Activated naive CD8-positive, alpha-beta T cell treated with anti-CD3 and anti-CD28 coated beads for 36 hours (primary cell): ENCODE measurements around the gene ATF1. TPM values are rescaled to one million over a fixed set of nuclear protein-coding genes. Genes with fewer than 3 reads are reported as not detected.

ENCODE experiments used
- DNase-seq: peaks from one replicate; pipeline ENCODE4 v3.0.0; 2021
- H3K27ac Mint-ChIP-seq: one replicate; pipeline ENCODE4 v1.8.0; 2022; ENCODE audit warnings: mild to moderate bottlenecking, moderate library complexity, mixed read lengths
- H3K27me3 Mint-ChIP-seq: one replicate; pipeline ENCODE4 v1.8.0; 2022; ENCODE audit warnings: mild to moderate bottlenecking, mixed read lengths
- H3K36me3 Mint-ChIP-seq: one replicate; pipeline ENCODE4 v1.8.0; 2021; ENCODE audit warnings: mild to moderate bottlenecking, mixed read lengths
- H3K4me1 Mint-ChIP-seq: one replicate; pipeline ENCODE4 v1.8.0; 2021; ENCODE audit warnings: mixed read lengths
- H3K4me3 Mint-ChIP-seq: one replicate; pipeline ENCODE4 v1.8.0; 2022; ENCODE audit warnings: mild to moderate bottlenecking, moderate library complexity, mixed read lengths
- H3K9me3 Mint-ChIP-seq: one replicate; pipeline ENCODE4 v1.8.0; 2022; ENCODE audit warnings: mixed read lengths
- total RNA-seq, 2 experiments: library from RNA; stranded (reverse); gene quantifications; one replicate each; pipeline ENCODE4 v1.2.3, GENCODE V29; 2021

The ATF1 gene
- total RNA-seq = 10 to 100 TPM; 57.4 to 58.5 TPM

DNA sequence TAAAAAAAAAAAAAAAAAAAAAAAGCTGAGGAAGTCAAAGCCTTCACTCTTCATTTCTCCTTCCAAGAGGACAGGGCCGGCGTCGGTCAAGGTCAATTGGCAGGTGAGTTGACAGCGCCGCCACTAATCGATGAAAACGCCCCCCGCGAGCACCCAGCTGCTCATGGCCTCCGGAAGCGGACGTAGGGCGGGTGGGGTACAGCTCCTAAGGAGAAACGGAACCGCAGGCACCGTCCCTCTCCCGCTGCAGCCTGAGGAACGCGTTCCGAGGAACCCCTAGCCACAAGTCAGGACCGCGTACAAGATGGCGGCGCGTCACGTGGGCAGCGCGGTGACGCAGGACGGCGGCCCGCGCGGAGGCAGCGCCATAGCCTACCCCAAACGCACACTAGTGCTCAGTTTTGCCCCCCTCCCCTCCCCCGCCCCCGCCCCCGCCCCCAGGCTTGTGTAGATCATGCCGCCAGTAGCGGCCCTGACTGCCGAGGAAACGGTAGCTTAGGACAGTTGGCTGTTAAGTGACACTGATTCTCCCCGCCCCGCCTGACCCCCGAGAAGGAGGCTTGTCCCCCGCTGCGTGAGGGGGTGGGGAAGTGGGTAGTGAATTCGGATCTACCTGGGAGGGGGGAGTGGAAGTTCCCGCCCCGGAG, at the start of gene ATF1:
ATF1 (plus strand) TSS at position 463 of the 647 bp plus-strand sequence. CDS start 16,045 bp downstream, outside the sequence.
- Mint-ChIP-seq H3K27ac (peak within 1 kb of the TSS; percentile 98), H3K4me1 (peaks cover 25% of the 10 kb centered on the region), H3K4me3 (peak within 1 kb of the TSS; percentile 94), H3K36me3 (peaks cover 15% of the 10 kb centered on the region), H3K27me3 (no peaks in the 10 kb centered on the region), H3K9me3 (peaks cover 4% of the 10 kb centered on the region)
- peak; percentile 92 for DNase-seq

DNA sequence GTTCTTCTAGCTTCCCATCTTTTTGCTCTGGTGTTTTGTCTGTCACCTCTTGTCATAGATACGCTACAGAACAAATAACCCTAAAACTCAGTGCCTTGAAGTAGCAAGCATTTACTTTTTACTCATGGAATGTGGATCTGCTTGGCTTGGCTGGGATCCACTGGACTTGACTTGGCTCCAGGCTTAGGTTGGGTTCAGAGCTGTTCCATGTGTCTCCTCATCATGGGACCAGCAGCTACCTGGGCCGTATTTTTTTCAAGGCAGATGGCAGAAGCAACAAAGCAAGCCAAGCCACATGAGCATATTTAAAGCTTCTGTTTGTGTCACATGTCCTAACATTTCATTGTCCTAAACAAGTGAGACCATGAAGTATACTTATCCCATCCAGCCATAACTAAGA, 48.7 kb upstream of the ATF1 start:
- Mint-ChIP-seq H3K4me1 (no peaks in the 10 kb centered on the region), H3K27me3 (no peaks in the 10 kb centered on the region), H3K4me3 (no peak overlapping the region), H3K36me3 (peaks cover 3% of the 10 kb centered on the region), H3K9me3 (no peaks in the 10 kb centered on the region), H3K27ac (no peak overlapping the region)
- no peak for DNase-seq

DNA sequence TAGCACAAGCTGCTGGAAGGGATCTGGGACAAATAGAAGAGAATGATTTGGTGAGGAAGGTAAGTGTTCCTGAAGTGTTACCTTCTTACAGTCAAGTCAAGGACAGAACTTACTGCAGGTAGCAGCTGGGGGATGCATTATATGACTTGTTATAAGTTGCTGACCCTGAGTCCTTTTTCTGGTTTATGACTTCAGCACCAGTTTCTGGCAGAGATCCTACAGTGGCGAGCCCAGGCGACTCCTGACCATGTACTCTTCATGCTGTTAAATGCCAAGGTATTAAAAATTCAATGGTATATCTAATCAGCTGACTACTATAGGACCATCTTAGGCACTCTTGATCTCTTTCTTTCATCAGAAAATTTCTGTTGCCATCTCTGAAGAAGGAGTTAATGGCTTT, 45.1 kb upstream of the ATF1 start:
- Mint-ChIP-seq H3K27ac (no peak overlapping the region), H3K4me1 (peaks cover 4% of the 10 kb centered on the region), H3K4me3 (no peak overlapping the region), H3K36me3 (peaks cover 8% of the 10 kb centered on the region), H3K9me3 (no peaks in the 10 kb centered on the region), H3K27me3 (no peaks in the 10 kb centered on the region)
- no peak for DNase-seq

DNA sequence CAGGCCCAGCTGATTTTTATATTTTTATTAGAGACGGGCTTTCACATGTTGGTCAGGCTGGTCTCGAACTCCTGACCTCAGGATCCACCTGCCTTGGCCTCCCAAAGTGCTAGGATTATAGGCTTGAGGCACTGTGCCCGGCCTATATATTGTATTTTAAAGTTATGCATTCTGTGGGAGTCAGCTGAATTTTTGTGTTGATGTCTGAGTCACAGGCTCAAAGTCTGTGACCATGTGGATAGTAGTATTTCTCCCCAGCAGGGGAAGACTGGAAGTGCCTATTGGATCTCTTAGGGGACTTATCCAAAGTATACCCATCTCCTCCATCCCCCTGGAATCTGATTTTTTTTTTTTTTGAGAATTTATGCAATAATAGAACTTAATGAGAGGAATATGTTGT, 43.8 kb upstream of the ATF1 start:
- peaks cover 4% of the 10 kb centered on the region for H3K4me1 Mint-ChIP-seq
- H3K27ac Mint-ChIP-seq = no peak overlapping the region
- H3K4me3 Mint-ChIP-seq = no peak overlapping the region
- H3K9me3 Mint-ChIP-seq = no peaks in the 10 kb centered on the region
- DNase-seq = no peak
- peaks cover 10% of the 10 kb centered on the region for H3K36me3 Mint-ChIP-seq
- H3K27me3 Mint-ChIP-seq = no peaks in the 10 kb centered on the region

DNA sequence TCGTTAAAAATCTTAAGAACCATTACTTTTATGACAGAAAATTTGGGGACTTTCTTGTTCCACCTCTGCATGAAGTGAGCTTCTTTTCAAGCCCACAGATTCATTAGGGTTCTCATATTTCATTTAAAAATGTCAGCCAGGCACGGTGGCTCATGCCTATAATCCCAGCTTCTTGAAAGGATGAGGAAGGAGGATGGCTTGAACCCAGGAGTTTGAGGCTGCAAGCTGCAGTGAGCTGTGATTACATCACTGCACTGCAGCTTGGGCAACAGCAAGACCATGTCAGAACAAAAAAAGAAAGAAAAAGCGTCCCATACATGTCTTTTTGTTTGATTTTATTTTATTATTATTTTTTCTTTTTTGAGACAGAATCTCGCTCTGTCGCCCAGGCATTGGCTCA, 43.4 kb upstream of the ATF1 start:
- Mint-ChIP-seq H3K4me3 (no peak overlapping the region), H3K27ac (no peak overlapping the region), H3K9me3 (no peaks in the 10 kb centered on the region), H3K4me1 (peaks cover 4% of the 10 kb centered on the region), H3K36me3 (peaks cover 10% of the 10 kb centered on the region), H3K27me3 (no peaks in the 10 kb centered on the region)
- DNase-seq = no peak

DNA sequence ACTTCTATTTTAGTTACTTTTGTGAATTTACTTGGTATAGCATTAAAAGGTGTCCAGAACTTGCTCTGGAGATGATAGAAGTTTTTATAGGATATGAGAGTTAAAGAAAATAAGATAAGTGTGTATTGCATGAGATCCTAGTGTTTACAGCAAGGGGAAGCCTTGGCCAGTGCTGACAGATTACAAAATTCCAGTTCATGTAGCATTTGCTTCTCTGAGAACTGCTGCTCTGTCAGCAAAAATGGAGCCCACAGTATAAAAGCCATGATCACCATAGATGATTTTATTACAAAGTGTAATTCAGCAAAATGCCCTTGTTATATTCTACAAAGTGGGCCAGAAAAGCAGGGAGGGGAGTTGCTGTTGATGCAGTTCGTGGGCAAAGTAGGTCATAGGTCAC, 40.0 kb upstream of the ATF1 start:
- no peaks in the 10 kb centered on the region for H3K9me3 Mint-ChIP-seq
- no peaks in the 10 kb centered on the region for H3K27me3 Mint-ChIP-seq
- DNase-seq = no peak

DNA sequence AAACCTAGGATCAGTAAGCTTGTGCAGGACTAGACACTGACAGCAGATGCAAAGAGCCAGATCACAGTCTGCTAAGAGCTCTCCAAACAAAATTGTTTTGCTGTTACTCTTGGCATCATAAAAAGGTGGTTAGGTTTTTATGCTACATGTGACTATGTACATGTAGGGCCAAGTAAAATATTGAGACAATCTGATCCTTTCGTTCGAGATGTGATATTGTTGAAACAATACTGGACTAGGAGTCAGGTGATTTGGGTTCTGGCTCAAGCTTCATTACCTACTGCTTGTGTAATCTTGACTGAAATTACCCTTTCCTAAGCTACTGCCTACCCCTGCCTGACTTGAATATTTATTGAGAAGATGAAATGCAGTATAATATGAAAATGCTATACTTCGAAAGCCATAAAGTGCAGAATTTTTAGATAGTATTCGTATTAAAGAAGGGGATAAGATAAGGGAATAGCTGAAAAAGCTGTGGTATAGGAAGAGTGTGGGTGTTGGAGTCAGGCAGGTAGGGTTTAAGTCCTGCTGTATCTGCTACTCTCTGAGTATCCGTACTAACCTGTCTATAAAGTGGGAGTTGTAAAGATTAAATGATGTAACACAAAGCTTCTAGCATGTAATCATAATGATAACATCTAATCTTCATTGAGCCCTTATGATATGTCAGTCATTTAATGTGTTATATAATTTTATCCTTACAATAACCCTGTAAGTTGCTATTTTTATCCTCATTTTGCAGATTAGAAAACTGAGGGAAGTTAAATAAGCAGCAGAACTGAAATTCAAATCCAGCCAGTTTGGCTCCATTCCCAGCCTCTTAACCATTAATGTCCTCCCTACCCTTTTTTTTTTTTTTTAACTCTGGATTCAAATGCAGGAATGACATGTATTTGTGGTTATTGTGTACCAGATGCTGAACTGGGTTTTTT, 38.6 kb upstream of the ATF1 start:
- H3K36me3 Mint-ChIP-seq = peaks cover 24% of the 10 kb centered on the region

More for the DNA sequence above, 40.0 kb upstream of the ATF1 start:
- Mint-ChIP-seq H3K4me3 (no peak overlapping the region), H3K4me1 (peaks cover 4% of the 10 kb centered on the region), H3K36me3 (peaks cover 15% of the 10 kb centered on the region), H3K27ac (no peak overlapping the region)

DNA sequence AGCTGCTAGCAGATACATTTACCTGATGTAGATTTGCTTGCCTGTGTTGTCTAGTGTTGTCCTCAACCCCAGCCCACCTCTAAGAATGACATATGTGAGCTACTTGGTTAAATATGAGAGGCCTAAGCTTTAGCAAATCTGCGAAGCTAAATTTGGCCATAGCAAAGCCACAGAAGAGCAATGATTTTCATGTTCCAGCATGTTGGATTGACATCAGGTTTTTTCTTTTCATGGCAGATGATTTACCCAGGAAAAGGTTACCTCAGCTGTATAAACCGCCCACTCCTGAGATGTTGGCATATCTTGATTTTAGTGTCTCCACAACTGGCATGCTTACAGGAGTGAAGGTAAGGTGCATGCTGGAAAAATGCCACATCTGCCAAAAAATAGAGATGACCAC, 36.4 kb upstream of the ATF1 start:
- Mint-ChIP-seq H3K4me1 (peaks cover 4% of the 10 kb centered on the region), H3K4me3 (no peak overlapping the region), H3K27ac (no peak overlapping the region), H3K36me3 (peaks cover 30% of the 10 kb centered on the region), H3K9me3 (no peaks in the 10 kb centered on the region), H3K27me3 (no peaks in the 10 kb centered on the region)
- no peak for DNase-seq

More for the DNA sequence above, 38.6 kb upstream of the ATF1 start:
- Mint-ChIP-seq H3K27ac (no peak overlapping the region), H3K9me3 (no peaks in the 10 kb centered on the region), H3K4me1 (peaks cover 4% of the 10 kb centered on the region), H3K4me3 (no peak overlapping the region), H3K27me3 (no peaks in the 10 kb centered on the region)
- no peak for DNase-seq

DNA sequence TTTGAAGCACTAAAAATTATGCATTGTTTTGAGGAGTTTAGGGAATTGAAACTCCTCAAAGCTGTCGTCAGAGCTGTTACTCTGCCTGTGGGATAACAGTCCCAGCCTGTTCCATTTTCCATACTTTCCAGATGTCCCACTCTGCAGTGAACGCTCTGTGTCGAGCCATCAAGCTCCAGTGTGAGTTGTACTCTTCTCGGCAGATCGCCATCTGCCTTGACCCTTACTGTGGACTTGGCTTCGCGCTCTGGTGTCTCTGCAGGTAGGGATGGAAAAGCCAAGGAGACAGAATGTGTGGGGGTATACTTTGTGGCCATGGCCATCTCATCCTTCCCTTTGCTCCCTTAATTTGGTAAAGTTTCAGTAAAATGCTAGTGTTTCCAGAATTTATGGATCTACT, 35.5 kb upstream of the ATF1 start:
- no peaks in the 10 kb centered on the region for H3K4me1 Mint-ChIP-seq
- peaks cover 25% of the 10 kb centered on the region for H3K36me3 Mint-ChIP-seq
- H3K27ac Mint-ChIP-seq = no peak overlapping the region

DNA sequence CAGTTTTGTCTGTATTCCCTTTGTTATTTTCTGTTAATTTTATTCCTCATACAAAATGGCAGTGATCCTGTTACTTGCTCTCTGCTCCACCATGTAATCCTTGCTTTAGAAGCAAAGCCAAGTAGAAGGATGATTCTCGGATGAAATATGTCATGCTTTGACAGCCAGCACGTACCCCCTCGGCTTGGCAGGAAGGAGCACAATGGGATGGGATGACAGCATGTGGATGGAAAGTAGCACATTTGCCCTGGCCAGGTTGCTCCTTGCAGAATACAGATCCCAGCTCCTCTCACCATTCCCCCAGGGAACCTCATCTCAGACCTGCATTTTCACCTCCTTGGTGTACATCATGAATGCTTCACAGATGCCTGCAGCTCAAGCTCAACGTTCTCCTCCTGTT, 35.1 kb upstream of the ATF1 start:
- Mint-ChIP-seq H3K27me3 (no peaks in the 10 kb centered on the region), H3K9me3 (no peaks in the 10 kb centered on the region), H3K4me1 (no peaks in the 10 kb centered on the region), H3K27ac (no peak overlapping the region), H3K4me3 (no peak overlapping the region), H3K36me3 (peaks cover 25% of the 10 kb centered on the region)
- DNase-seq = no peak

More for the DNA sequence above, 35.5 kb upstream of the ATF1 start:
- DNase-seq = no peak
- Mint-ChIP-seq H3K9me3 (no peaks in the 10 kb centered on the region), H3K27me3 (no peaks in the 10 kb centered on the region), H3K4me3 (no peak overlapping the region)

DNA sequence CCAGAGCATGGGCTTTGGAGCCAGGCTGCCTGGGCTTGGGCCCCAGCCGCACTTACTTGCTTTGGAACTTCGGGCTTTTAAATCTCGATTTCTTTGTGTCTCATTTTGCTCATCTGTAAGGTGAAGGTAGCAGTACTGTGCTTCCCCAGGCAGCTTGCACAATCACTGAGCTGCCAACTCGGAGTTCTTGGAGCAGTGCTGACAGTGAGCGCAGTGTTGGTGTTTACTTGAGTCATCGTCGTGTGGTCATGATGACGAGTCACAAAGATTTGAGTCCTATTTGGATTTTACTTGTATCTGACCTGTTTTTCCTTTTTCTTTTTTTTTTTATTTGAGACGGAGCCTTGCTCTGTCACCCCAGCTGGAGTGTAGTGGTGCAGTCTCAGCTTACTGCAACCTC, 31.3 kb upstream of the ATF1 start:
- no peak overlapping the region for H3K27ac Mint-ChIP-seq
- no peak for DNase-seq
- H3K4me1 Mint-ChIP-seq = no peaks in the 10 kb centered on the region
- peaks cover 25% of the 10 kb centered on the region for H3K36me3 Mint-ChIP-seq
- no peaks in the 10 kb centered on the region for H3K9me3 Mint-ChIP-seq
- H3K4me3 Mint-ChIP-seq = no peak overlapping the region
- H3K27me3 Mint-ChIP-seq = no peaks in the 10 kb centered on the region

DNA sequence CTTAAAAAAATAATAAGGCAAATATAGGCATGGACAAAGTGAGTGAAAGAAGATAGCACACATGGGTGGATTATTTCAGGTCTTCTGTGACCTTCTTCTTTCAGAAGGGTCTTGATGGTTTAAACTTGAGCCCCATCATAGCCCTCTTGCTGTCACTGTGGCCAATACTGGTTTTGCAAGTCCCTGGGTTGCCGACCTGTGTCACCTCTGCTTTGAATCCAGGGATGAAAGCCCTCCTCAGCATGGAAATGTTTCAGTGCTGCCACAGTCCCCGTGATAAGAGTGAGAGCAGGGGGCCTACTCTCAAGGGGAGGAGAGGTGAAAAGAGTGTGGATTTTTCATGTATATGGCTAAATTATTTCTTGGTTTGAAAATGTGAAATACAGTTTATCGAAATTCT, 30.2 kb upstream of the ATF1 start:
- no peak overlapping the region for H3K4me3 Mint-ChIP-seq
- H3K27me3 Mint-ChIP-seq = no peaks in the 10 kb centered on the region
- no peaks in the 10 kb centered on the region for H3K9me3 Mint-ChIP-seq
- no peak overlapping the region for H3K27ac Mint-ChIP-seq
- H3K36me3 Mint-ChIP-seq = peaks cover 22% of the 10 kb centered on the region
- DNase-seq = no peak
- no peaks in the 10 kb centered on the region for H3K4me1 Mint-ChIP-seq

DNA sequence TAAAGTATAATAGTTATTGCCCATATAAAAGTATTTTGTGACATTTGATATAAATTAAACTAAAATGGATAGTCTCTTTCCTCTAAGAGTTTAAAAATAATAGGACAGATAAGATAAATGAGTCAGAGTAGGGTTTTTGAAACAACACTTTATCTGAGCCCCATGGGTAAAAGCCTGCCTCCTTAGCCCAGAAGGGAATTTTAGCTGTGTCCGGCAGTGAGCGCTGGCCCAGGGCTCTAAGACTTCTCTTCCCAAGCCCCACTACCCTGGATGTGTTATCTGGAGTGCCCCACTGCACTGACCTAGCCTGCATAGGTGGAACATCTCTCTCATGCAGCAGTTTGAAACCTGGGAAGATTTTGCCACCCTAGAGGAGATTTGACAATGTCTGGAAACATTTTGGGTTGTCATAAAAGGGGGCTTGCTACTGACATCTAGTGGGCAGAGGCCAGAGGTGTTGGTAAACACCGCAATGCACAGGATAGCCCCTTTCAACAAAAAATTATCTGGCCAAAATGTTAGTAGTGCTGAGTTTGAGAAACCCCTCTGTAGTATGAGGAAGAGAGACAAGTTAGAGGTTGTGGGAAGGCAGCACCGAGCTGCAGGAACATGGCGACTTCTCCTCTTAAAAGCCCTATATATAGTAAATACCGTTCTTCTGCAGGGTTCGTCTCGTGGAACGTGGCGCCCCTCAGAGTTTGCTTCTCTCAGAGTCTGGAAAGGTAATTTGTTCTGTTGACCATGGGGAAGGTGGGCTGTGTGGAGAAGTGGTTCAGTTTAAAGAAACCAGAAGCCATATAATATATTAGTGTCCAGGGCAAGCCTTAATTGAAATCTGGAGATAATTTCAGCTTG, 29.3 kb upstream of the ATF1 start:
- peak; percentile 2 for DNase-seq
- H3K4me1 Mint-ChIP-seq = no peaks in the 10 kb centered on the region
- H3K36me3 Mint-ChIP-seq = peaks cover 19% of the 10 kb centered on the region
- H3K27ac Mint-ChIP-seq = no peak overlapping the region
- no peak overlapping the region for H3K4me3 Mint-ChIP-seq
- no peaks in the 10 kb centered on the region for H3K9me3 Mint-ChIP-seq
- H3K27me3 Mint-ChIP-seq = no peaks in the 10 kb centered on the region

DNA sequence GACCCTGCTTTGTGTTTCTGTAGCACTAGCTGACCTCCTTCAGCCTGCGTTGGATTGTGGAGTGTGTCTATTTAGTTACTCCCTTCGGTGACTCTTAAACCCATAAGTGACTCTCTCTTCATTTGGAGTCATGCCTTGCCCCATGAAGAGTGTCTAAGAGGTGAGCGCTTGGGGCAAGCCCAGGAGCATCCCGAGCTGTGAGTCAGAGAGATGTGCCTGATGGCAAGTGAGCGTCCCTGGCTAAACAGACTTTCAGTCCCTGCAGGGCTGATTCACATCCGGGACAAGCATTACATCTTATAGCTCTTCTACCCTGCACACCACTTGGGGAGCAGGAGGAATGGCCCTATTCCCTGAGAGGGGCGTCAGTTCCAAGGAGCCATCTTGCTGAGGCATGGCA, 24.3 kb upstream of the ATF1 start:
- Mint-ChIP-seq H3K4me1 (no peaks in the 10 kb centered on the region), H3K9me3 (no peaks in the 10 kb centered on the region), H3K27me3 (no peaks in the 10 kb centered on the region), H3K36me3 (peaks cover 12% of the 10 kb centered on the region), H3K4me3 (no peak overlapping the region), H3K27ac (no peak overlapping the region)
- DNase-seq = no peak

DNA sequence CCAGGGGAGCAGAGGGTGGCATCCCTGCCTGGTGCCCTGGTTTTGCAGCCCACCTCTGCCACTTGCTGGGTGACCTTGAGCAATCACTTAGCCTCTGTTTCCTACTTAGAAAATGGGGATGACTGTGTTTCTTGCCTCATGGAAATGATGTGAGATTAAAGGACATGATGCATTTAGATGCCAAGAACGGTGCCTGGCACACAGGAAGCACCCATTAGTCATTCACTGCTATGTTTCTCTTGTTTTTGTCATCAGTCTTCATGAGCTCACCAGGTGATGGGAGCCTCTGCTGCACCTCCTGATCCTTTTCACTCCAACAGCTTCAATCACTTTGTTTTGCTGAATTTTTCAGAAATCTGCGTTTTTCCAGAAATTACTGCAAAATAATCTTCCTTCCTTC, 23.6 kb upstream of the ATF1 start:
- no peaks in the 10 kb centered on the region for H3K9me3 Mint-ChIP-seq
- no peaks in the 10 kb centered on the region for H3K4me1 Mint-ChIP-seq
- peak overlapping the region; percentile 52 for H3K27ac Mint-ChIP-seq
- H3K4me3 Mint-ChIP-seq = no peak overlapping the region
- peaks cover 12% of the 10 kb centered on the region for H3K36me3 Mint-ChIP-seq
- H3K27me3 Mint-ChIP-seq = no peaks in the 10 kb centered on the region
- no peak for DNase-seq
